GM13976 (cell line): ENCODE results near the gene PANX2.

Experiments
- DNase-seq: peaks from one replicate; pipeline ENCODE4 v3.0.0; 2012; ENCODE audit warnings: low spot score
- in situ Hi-C: fragments of 300-500 bp; cut with MboI; formaldehyde crosslinking; loops from one replicate; pipeline ENCODE4 v1.12.0; 2022; ENCODE audit warnings: low sequenced_read_pairs, mixed read lengths, inconsistent platforms; ENCODE audit not compliant: unreplicated experiment
- TF ChIP-seq, protein P1 (sequence below): IDR thresholded peaks from 2 replicates; pipeline ENCODE4 v1.5.1; 2012; ENCODE audit warnings: borderline replicate concordance, mild to moderate bottlenecking; ENCODE audit not compliant: insufficient read depth; ENCODE audit errors: extremely low read depth, missing control alignments, control extremely low read depth

The PANX2 gene

DNA sequence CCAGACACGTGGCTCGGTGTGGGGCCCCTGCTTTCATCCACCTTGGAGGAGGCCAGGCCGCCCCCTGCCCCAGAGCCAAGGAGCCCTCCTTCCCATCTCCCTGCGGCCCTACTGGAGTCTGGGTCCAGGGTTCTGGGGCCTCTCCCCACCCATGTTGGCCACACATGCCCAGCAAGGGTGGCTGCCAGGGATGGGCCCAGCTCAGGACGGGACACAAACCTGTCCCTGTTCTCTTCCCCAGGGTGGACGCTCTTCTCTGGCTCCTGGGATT is 4.6 kb downstream of the PANX2 start:
- no peak for DNase-seq
- TF ChIP-seq, protein P1, sequence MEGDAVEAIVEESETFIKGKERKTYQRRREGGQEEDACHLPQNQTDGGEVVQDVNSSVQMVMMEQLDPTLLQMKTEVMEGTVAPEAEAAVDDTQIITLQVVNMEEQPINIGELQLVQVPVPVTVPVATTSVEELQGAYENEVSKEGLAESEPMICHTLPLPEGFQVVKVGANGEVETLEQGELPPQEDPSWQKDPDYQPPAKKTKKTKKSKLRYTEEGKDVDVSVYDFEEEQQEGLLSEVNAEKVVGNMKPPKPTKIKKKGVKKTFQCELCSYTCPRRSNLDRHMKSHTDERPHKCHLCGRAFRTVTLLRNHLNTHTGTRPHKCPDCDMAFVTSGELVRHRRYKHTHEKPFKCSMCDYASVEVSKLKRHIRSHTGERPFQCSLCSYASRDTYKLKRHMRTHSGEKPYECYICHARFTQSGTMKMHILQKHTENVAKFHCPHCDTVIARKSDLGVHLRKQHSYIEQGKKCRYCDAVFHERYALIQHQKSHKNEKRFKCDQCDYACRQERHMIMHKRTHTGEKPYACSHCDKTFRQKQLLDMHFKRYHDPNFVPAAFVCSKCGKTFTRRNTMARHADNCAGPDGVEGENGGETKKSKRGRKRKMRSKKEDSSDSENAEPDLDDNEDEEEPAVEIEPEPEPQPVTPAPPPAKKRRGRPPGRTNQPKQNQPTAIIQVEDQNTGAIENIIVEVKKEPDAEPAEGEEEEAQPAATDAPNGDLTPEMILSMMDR: no peak
- in situ Hi-C loops: no loop called here

DNA sequence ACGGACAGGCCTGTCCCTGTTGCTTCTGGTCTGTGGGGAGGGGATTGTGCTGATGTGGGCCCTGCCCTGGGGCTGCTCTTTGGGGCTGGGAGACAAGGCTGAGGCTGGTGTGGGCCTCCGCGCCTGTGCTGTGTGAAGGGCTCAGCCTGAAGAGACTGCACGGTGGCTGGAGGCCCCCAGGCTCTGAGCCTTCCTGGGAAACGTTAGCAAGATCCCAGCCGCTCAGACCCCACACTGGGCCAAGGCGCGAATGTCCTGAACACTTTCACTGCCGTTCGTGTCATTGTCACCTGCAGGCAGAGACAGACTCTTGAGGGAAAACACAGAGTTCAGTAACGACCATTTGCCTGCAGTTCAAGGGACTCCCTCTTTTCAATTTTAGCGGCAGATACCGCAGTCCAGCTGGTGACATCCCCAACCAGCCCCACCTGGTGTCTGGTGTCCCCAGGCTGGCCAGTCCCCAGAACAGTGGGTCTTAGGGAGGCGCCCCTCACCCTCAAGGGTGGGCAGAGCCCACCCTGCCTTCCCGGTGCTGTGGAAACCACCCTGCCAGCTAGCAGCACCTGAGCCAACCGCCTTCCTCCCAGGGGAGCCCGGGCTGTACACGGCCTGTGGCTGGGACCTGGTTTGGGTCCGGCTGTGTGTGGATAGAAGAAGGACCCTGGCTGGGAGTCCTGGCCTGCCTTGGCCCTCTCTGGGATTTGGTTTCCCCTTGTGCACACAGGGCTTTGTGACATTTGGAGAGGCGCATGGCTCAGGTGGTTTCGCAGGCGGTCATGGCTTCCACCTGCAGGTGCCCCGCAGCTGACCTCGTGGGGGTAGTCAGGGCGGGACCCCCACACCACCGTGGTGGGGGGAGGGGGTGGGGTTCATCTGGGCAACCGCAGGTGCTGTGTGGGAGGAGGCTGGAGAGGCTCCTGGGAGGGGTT is 5.7 kb downstream of the PANX2 start:
- DNase-seq: no peak
- TF ChIP-seq, protein P1: no peak
- in situ Hi-C loops: no loop called here

DNA sequence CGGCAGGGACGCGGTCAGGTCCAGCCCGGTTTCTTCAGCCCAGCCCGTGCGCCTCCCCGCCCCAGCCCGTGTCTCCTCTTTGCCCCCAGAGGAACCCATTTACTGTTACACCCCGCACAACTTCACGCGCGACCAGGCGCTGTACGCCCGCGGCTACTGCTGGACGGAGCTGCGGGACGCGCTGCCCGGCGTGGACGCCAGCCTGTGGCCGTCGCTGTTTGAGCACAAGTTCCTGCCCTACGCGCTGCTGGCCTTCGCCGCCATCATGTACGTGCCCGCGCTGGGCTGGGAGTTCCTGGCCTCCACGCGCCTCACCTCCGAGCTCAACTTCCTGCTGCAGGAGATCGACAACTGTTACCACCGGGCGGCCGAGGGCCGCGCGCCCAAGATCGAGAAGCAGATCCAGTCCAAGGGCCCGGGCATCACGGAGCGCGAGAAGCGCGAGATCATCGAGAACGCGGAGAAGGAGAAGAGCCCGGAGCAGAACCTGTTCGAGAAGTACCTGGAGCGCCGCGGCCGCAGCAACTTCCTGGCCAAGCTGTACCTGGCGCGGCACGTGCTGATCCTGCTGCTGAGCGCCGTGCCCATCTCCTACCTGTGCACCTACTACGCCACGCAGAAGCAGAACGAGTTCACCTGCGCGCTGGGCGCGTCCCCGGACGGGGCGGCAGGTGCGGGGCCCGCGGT is 6.5 kb downstream of the PANX2 start:
- in situ Hi-C loops: no loop called here
- TF ChIP-seq, protein P1: no peak

DNA sequence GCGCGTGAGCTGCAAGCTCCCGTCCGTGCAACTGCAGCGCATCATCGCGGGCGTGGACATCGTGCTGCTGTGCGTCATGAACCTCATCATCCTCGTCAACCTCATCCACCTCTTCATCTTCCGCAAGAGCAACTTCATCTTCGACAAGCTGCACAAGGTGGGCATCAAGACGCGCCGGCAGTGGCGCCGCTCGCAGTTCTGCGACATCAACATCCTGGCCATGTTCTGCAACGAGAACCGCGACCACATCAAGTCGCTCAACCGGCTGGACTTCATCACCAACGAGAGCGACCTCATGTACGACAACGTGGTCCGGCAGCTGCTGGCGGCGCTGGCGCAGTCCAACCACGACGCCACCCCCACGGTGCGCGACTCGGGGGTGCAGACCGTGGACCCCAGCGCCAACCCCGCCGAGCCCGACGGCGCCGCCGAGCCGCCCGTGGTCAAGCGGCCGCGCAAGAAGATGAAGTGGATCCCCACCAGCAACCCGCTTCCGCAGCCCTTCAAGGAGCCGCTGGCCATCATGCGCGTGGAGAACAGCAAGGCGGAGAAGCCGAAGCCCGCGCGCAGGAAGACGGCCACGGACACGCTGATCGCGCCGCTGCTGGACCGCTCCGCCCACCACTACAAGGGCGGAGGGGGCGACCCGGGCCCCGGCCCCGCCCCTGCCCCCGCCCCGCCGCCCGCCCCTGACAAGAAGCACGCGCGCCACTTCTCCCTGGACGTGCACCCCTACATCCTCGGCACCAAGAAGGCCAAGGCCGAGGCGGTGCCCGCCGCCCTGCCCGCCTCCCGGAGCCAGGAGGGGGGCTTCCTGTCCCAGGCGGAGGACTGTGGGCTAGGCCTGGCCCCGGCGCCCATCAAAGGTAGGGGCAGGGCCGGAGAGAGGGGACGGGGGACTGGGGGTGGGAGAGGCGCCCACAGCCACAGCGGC is 7.3 kb downstream of the PANX2 start:
- TF ChIP-seq, protein P1: no peak
- in situ Hi-C loops: no loop called here
- DNase-seq: no peak

More for the DNA sequence above, 6.5 kb downstream of the PANX2 start:
- DNase-seq: no peak

DNA sequence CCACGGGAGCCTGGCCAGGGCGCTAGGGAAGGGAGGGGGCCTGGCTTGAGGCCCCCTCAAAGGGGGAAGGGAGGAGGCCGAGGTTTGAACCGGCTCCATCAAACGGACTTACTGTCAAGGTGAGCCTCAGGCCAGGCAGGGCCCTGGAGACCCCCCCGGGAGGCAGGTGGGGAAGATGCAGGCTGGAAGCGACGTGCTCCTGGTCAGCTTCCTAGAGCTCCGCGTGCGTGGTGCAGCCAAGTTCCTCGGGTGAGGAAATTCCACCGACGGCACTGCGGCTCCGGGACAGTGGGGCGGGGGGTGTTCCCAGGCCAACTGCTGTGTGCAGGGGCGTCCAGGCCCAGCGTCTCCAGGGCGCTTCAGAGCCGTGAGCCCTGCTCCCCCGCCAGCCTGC is 7.9 kb downstream of the PANX2 start:
- no peak for DNase-seq
- TF ChIP-seq, protein P1: no peak
- in situ Hi-C loops: no loop called here

DNA sequence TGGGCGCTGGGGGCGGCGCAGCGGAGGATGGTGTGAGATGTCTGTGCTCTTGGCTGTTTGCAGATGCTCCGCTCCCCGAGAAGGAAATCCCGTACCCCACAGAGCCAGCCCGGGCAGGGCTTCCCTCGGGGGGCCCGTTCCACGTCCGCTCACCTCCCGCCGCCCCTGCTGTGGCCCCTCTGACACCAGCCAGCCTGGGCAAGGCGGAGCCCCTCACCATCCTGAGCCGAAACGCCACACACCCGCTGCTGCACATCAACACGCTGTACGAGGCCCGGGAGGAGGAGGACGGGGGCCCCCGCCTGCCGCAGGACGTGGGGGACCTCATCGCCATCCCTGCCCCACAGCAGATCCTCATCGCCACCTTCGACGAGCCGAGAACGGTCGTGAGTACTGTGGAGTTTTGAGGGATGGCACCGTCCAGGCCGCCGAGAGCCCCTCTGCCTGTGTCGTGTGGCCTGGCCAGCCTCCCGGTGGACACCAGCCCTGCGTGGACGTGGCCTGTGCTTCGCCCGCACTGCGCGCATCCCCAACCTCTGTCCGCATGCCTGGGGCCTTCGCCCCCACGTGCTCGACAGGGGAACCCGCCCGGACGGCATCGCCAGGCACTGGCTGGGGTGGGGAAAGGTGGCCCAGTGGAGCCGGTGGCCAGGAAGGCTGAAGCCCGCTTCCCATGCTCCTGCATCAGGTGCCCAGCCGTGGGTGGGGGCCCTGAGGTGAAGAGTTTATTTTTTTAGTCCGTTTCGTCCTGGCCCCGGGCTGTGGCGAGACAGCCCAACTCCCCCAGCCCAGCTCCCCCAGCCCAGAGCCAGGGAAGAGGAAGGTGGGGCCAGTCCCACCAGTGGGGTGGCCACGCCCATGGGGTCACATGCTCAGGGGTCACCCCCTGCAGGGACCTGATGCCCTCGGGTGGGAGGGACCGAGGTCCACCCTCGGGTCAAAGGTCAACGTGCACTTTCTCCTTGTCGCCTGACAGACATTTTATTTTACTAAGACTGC is 8.6 kb downstream of the PANX2 start:
- TF ChIP-seq, protein P1: no peak
- in situ Hi-C loops: no loop called here
- DNase-seq: no peak
